VCaP (cell line): ENCODE data around the gene PNPLA7.
A peak's percentile ranks its signal among the peaks of the same experiment; 100 is the strongest.
"Not testable (repeated sequence)": the region's sequence is repeated elsewhere in the genome, so short reads cannot be mapped to it uniquely, and the experiment has no call there.

Experiments
- H3K27ac ChIP-seq: fragments of 450-650 bp; 2 replicates; pipeline ENCODE4 v1.5.1; 2017
- CTCF ChIP-seq: fragments of 450-650 bp; conservative IDR thresholded peaks from 2 replicates; pipeline ENCODE4 v1.5.1; 2017; ENCODE audit warnings: mild to moderate bottlenecking, moderate library complexity

Gene PNPLA7

GRCh38 chr9:137535120-137535428 lies 15.1 kb downstream of the PNPLA7 start:
- H3K27ac ChIP-seq = peak overlapping the region; percentile 87

DNA sequence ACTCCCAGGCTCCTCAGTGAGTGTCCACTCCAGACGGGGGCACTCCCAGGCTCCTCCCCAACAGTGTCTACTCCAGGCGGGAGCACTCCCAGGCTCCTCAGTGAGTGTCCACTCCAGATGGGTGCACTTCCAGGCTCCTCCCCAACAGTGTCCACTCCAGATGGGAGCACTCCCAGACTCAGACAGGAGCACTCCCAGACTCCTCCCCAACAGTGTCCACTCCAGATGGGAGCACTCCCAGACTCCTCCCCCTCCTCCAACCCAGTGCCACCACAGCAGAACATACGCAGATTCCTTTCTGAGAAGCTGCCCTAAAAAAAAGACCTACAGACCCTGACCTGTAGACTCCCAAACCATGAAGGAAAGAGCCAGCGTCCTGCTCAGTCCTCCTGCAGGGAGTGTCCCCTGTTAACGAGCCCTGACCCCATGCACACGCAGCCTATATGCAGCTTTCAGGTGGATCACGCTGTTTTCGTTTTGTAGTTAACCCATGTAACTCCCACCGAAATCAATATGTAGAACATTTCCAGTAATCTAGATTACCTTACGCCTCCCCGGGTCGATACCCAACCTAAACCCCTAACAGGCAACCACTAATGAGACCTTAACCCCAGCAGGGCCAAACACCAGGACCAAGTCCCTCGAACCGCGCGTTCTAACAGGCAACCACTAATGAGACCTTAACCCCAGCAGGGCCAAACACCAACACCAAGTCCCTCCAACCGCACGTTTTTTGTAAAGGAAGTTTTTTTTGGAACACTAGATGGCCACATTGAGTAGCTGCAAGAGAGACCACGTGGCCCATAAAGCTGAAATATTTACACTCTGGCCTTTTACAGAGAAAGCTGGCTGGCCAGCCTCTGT lies 15.7 kb downstream of the PNPLA7 start:
- H3K27ac ChIP-seq = peak overlapping the region; percentile 87
- TF ChIP-seq CTCF = peak; percentile 94

More at GRCh38 chr9:137535120-137535428, 15.1 kb downstream of the PNPLA7 start:
- TF ChIP-seq CTCF = peak; percentile 65

DNA sequence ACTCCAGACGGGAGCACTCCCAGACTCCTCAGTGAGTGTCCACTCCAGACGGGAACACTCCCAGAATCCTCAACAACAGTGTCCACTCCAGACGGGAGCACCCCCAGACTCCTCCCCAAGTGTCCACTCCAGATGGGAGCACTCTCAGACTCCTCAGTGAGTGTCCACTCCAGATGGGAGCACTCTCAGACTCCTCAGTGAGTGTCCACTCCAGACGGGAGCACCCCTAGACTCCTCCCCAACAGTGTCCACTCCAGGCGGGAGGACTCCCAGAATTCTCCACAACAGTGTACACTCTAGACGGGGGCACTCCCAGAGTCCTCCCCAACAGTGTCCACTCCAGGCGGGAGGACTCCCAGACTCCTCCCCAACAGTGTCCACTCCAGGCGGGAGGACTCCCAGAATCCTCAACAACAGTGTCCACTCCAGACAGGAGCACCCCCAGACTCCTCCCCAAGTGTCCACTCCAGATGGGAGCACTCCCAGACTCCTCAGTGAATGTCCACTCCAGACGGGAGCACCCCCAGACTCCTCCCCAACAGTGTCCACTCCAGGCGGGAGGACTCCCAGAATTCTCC lies 17.2 kb downstream of the PNPLA7 start:
- H3K27ac ChIP-seq = not testable (repeated sequence)

DNA sequence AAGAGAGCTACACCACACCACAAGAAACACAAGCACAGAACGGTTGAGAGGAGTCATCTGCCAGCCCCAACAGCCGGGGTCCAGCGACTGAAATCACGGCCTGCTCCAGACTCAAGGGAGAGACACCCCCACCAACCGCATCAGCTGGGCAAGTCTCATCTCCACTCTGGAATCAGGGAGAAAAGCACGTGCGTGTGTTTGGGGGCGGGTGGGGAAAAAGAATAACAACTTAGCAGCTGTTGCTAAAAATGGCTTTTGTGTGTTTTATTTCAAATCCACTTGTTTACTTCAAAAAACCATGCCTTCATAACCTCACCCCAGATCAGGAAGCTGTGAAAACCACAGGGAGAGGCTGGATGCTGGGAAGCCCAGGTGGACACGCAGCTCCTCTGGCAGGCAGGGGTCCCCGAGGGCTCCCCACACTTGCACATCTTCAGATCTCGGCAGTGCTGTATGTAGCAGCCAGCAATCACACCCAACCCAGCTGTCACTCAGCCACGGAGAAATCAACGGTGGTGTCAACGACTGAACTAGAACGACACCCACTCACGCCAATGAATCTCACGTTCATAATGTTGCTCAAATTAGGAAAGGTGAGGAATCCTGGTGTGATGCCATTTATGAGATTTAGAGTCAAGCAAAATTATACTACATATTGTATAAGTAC lies 19.0 kb downstream of the PNPLA7 start:
- no peak overlapping the region for H3K27ac ChIP-seq
- TF ChIP-seq CTCF = no peak

GRCh38 chr9:137530331-137530730 lies 19.9 kb downstream of the PNPLA7 start:
- H3K27ac ChIP-seq = no peak overlapping the region
- no peak for TF ChIP-seq CTCF

GRCh38 chr9:137524981-137525317 lies 25.3 kb downstream of the PNPLA7 start:
- no peak for TF ChIP-seq CTCF
- H3K27ac ChIP-seq = no peak overlapping the region

- no peak overlapping the region for H3K27ac ChIP-seq
- TF ChIP-seq CTCF = no peak
Observed at GRCh38 chr9:137524161-137524980, 25.8 kb downstream of the PNPLA7 start.
